ENCODE results near the gene LRCH1.
"Not testable (repeated sequence)": the region's sequence is repeated elsewhere in the genome, so short reads cannot be mapped to it uniquely, and the experiment has no call there.

LRCH1 gene

GRCh38 chr13:46552889-46553520 lies at the start of gene LRCH1:
Gene LRCH1 (plus strand): TSS chr13:46553170. CDS start chr13:46553397, 227 bp downstream.
- DNase-seq (ENCODE audit: low read depth in 2 of 2) = peak; percentile 85 to 86

- no peak for DNase-seq (ENCODE audit: low read depth in 2 of 2)
Measured at GRCh38 chr13:46504036-46504435, 48.9 kb upstream of the LRCH1 start.

- DNase-seq (ENCODE audit: low read depth in 2 of 2) = no peak
Measured at GRCh38 chr13:46507981-46508380, 45.0 kb upstream of the LRCH1 start.

GRCh38 chr13:46509981-46510380 lies 43.0 kb upstream of the LRCH1 start:
- no peak for DNase-seq (ENCODE audit: low read depth in 2 of 2)

- DNase-seq (ENCODE audit: low read depth in 2 of 2) = no peak
Measured at GRCh38 chr13:46515803-46516202, 37.2 kb upstream of the LRCH1 start.

- no peak for DNase-seq (ENCODE audit: low read depth in 2 of 2)
Measured at GRCh38 chr13:46516599-46517338, 36.2 kb upstream of the LRCH1 start.

- not testable (repeated sequence) for DNase-seq (ENCODE audit: low read depth in 2 of 2)
Measured at GRCh38 chr13:46517748-46518147, 35.2 kb upstream of the LRCH1 start.

GRCh38 chr13:46519182-46519581 lies 33.8 kb upstream of the LRCH1 start:
- no peak for DNase-seq (ENCODE audit: low read depth in 2 of 2)

- no peak for DNase-seq (ENCODE audit: low read depth in 2 of 2)
Measured at GRCh38 chr13:46520166-46520565, 32.8 kb upstream of the LRCH1 start.

- DNase-seq (ENCODE audit: low read depth in 2 of 2) = no peak
Measured at GRCh38 chr13:46521486-46521885, 31.5 kb upstream of the LRCH1 start.

- no peak for DNase-seq (ENCODE audit: low read depth in 2 of 2)
Measured at GRCh38 chr13:46521921-46522747, 30.8 kb upstream of the LRCH1 start.

- no peak for DNase-seq (ENCODE audit: low read depth in 2 of 2)
Measured at GRCh38 chr13:46522748-46523030, 30.3 kb upstream of the LRCH1 start.

- no peak for DNase-seq (ENCODE audit: low read depth in 2 of 2)
Measured at GRCh38 chr13:46523972-46524752, 28.8 kb upstream of the LRCH1 start.

GRCh38 chr13:46526100-46526735 lies 26.8 kb upstream of the LRCH1 start:
- no peak for DNase-seq (ENCODE audit: low read depth in 2 of 2)

- DNase-seq (ENCODE audit: low read depth in 2 of 2) = no peak
Measured at GRCh38 chr13:46526740-46527139, 26.2 kb upstream of the LRCH1 start.

GRCh38 chr13:46527237-46527636 lies 25.7 kb upstream of the LRCH1 start:
- no peak for DNase-seq (ENCODE audit: low read depth in 2 of 2)

GRCh38 chr13:46529216-46529919 lies 23.6 kb upstream of the LRCH1 start:
- no peak for DNase-seq (ENCODE audit: low read depth in 2 of 2)

GRCh38 chr13:46530084-46530935 lies 22.7 kb upstream of the LRCH1 start:
- DNase-seq (ENCODE audit: low read depth in 2 of 2) = no peak

GRCh38 chr13:46531953-46532352 lies 21.0 kb upstream of the LRCH1 start:
- DNase-seq (ENCODE audit: low read depth in 2 of 2) = no peak

GRCh38 chr13:46535002-46535401 lies 18.0 kb upstream of the LRCH1 start:
- DNase-seq (ENCODE audit: low read depth in 2 of 2) = no peak
